HEK293T (cell line): ENCODE data around the gene KLK13.

ENCODE experiments used
- BHLHE40 ChIP-seq: fragments of 450-650 bp; IDR thresholded peaks from 2 replicates; pipeline ENCODE4 v1.6.1; 2016; ENCODE audit warnings: mild to moderate bottlenecking, moderate library complexity, borderline replicate concordance
- FOXA1 ChIP-seq: fragments of 450-650 bp; IDR thresholded peaks from 2 replicates; pipeline ENCODE4 v1.6.1; 2016; ENCODE audit warnings: mild to moderate bottlenecking
- FOXK2 ChIP-seq: fragments of 450-650 bp; IDR thresholded peaks from 2 replicates; pipeline ENCODE4 v1.6.1; 2016; ENCODE audit warnings: mild to moderate bottlenecking
- HDGF ChIP-seq: fragments of 450-650 bp; IDR thresholded peaks from 2 replicates; pipeline ENCODE4 v1.6.1; 2017; ENCODE audit warnings: antibody characterized with exemption, borderline replicate concordance
- SP1 ChIP-seq: fragments of 450-650 bp; IDR thresholded peaks from 2 replicates; pipeline ENCODE4 v1.6.1; 2017
- TARDBP ChIP-seq: fragments of 450-650 bp; IDR thresholded peaks from 2 replicates; pipeline ENCODE4 v1.6.1; 2016

DNA sequence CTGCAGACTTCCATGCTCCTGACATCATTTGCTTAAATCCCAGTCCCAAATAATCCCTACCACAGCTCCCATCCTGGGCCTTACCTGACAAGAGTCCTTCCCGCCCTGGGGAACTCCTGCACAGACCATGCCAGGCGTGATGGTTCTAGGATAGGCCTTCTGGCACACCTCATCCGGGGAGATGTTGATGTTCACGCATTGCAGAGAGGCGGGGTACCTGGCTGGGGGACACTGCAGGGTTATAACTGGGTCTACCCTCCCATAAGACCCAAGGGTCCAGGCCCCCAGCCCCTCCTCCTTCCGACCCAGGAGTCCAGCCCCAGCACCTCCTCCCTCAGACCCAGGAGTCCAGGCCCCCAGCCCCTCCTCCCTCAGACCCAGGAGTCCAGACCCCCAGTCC lies 13.8 kb upstream of the KLK13 start:
- TF ChIP-seq FOXK2 (no peak), BHLHE40 (no peak), FOXA1 (no peak), TARDBP (no peak), HDGF (no peak), SP1 (no peak)
